Upper lobe of right lung (tissue), 1 donor: ENCODE measurements around the gene BPTF. TPM values are rescaled to one million over a fixed set of nuclear protein-coding genes. Genes with fewer than 3 reads are reported as not detected.
"Not testable (repeated sequence)": the region's sequence is repeated elsewhere in the genome, so short reads cannot be mapped to it uniquely, and the experiment has no call there.

Experiments used
- ATAC-seq: fragments of 200-7000 bp; cut with Tn5 transposase; one replicate; pipeline ENCODE4 v1.9.1; 2020; ENCODE audit warnings: mild to moderate bottlenecking, moderate library complexity
- DNase-seq: peaks from one replicate; pipeline ENCODE4 v3.0.0-alpha.2; 2020
- H3K27ac ChIP-seq: fragments of 200-600 bp; one replicate; pipeline ENCODE4 v1.8.0; 2022
- H3K27me3 ChIP-seq: fragments of 200-600 bp; one replicate; pipeline ENCODE4 v1.8.0; 2022; ENCODE audit warnings: mild to moderate bottlenecking
- H3K36me3 ChIP-seq: fragments of 200-600 bp; one replicate; pipeline ENCODE4 v1.8.0; 2022
- H3K4me1 ChIP-seq: fragments of 200-600 bp; one replicate; pipeline ENCODE4 v1.8.0; 2022
- H3K4me3 ChIP-seq: fragments of 200-600 bp; one replicate; pipeline ENCODE4 v1.8.0; 2022; ENCODE audit warnings: mild to moderate bottlenecking
- H3K9me3 ChIP-seq: fragments of 200-600 bp; one replicate; pipeline ENCODE4 v1.8.0; 2022
- CTCF ChIP-seq: fragments of 200-600 bp; IDR thresholded peaks from one replicate; pipeline ENCODE4 v1.8.0; 2022; ENCODE audit warnings: antibody characterized with exemption
- intact Hi-C: fragments of 100-400 bp; cut with DNase I; formaldehyde crosslinking; loops from one replicate; pipeline ENCODE4 v1.11.0; 2022
- total RNA-seq: library from RNA; stranded (reverse); fragmentation: NEBNext Ultra II Directional; extraction: Animal tissue kit (Norgen Biotek cat#: 25700); gene quantifications from one replicate; pipeline ENCODE4 v1.2.1, GENCODE V29; 2021
- donor health status: DM: no; HTN: yes; CAD: no; lungs with severe emphysema.

Gene BPTF
- total RNA-seq, 1 donor from 2014 or later: 91.8 TPM

DNA sequence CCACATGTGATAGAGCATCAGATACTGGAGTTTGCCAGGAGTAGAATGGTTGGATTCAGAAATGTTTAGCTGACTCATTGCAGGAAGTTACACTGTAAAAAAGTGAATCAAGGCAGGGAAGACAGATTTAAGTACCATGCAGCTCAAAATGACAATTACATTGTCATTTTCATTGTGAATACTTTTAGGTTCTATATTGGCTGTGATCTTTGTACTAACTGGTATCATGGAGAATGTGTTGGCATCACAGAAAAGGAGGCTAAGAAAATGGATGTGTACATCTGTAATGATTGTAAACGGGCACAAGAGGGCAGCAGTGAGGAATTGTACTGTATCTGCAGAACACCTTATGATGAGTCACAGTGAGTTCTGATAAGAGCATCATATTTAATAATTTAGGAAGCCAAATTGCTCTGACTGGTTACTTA, 137.9 kb downstream of the BPTF start:
- H3K4me1 ChIP-seq, H3K27ac ChIP-seq, H3K4me3 ChIP-seq, intact Hi-C loops, DNase-seq, H3K27me3 ChIP-seq, H3K9me3 ChIP-seq: not testable (repeated sequence)
- H3K36me3 ChIP-seq: peaks cover 68% of the 10 kb centered on the region
- peak; percentile 75 for TF ChIP-seq CTCF
- peak; percentile 97 for ATAC-seq

DNA sequence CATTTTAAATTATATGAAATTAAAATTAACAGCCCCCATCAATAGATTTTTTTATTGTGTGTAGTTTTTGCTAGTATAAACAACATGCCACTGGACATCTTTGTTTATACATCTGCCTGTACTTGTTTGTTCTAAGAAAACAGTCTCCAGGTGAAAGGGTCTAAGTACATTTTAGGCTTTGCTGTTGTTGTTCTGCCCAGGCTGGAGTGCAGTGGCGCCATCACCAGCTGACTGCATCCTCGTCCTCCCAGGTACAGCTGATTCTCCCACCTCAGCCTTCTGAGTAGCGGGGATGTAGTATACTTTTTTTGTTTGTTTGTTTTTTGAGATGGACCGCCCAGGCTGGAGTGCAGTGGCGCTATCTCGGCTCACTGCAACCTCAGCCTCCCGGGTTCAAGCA, 145.5 kb downstream of the BPTF start:
- no peak for DNase-seq
- ATAC-seq: no peak
- Histone ChIP-seq H3K4me3 (no peak overlapping the region), H3K9me3 (no peaks in the 10 kb centered on the region), H3K36me3 (peaks cover 61% of the 10 kb centered on the region), H3K27me3 (no peaks in the 10 kb centered on the region), H3K4me1 (no peaks in the 10 kb centered on the region), H3K27ac (no peak overlapping the region)
- TF ChIP-seq CTCF: no peak
- intact Hi-C loops: no loop called here

GRCh38 chr17:67974185-67974584, 148.9 kb downstream of the BPTF start:
- TF ChIP-seq CTCF: no peak
- Histone ChIP-seq H3K4me1 (no peaks in the 10 kb centered on the region), H3K27ac (no peak overlapping the region), H3K36me3 (peaks cover 54% of the 10 kb centered on the region), H3K4me3 (no peak overlapping the region), H3K9me3 (no peaks in the 10 kb centered on the region), H3K27me3 (no peaks in the 10 kb centered on the region)
- intact Hi-C loops: no loop called here
- DNase-seq (no peak), ATAC-seq (no peak)

DNA sequence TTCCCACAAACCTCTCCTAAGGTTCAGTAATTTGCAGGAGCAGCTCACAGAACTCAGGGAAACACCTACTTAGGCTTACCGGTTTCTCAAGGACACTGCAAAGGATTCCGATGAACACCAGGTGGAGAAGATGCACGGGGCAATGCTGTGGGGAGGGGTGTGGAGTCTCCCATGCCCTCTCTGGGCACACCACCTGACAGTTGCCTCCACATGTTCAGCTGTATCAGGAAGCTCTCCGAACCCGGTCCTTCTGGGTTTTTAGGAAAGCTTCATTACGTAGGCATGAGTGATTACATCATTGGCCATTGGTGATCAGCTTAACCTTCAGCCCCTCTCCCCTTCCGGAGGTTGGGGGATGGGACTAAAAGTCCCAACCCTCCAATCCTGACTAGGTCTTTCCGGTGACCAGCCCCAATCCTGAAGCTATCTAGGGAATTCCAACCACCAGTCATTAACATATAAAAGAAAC, 149.3 kb downstream of the BPTF start:
- intact Hi-C loops: no loop called here
- Histone ChIP-seq H3K4me3 (no peak overlapping the region), H3K27me3 (no peaks in the 10 kb centered on the region), H3K36me3 (peaks cover 59% of the 10 kb centered on the region), H3K27ac (no peak overlapping the region), H3K9me3 (no peaks in the 10 kb centered on the region), H3K4me1 (no peaks in the 10 kb centered on the region)
- no peak for DNase-seq
- no peak for ATAC-seq
- TF ChIP-seq CTCF: no peak

- intact Hi-C loops, DNase-seq, H3K4me3 ChIP-seq, H3K27me3 ChIP-seq, H3K4me1 ChIP-seq, ATAC-seq, H3K27ac ChIP-seq, H3K9me3 ChIP-seq: not testable (repeated sequence)
- peaks cover 61% of the 10 kb centered on the region for H3K36me3 ChIP-seq
Measured at GRCh38 chr17:67976306-67976705, 151.0 kb downstream of the BPTF start.

DNA sequence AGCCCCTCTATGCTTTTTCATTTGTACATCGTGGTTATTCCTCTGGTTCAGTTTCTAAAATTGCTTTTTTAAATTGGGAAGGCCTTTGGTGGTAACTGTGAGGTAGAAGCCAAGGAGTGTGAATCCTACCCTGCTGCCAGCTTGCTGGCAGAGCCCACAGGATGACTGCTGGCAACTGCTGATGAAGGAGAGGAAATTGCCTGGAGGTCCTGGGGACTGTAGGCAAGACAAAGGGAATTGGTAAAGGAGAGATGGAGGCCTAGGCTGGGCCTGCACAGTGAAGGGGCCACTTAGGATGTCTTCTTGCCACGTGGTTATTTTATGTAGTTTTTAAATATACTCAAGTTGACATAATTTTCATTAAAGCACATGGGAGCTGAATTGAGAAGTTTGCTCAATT, 155.2 kb downstream of the BPTF start:
- Histone ChIP-seq H3K27ac (no peak overlapping the region), H3K27me3 (no peaks in the 10 kb centered on the region), H3K9me3 (no peaks in the 10 kb centered on the region), H3K4me3 (no peak overlapping the region), H3K4me1 (no peaks in the 10 kb centered on the region), H3K36me3 (peaks cover 33% of the 10 kb centered on the region)
- intact Hi-C loops: no loop called here
- ATAC-seq (no peak), DNase-seq (no peak)
- no peak for TF ChIP-seq CTCF

DNA sequence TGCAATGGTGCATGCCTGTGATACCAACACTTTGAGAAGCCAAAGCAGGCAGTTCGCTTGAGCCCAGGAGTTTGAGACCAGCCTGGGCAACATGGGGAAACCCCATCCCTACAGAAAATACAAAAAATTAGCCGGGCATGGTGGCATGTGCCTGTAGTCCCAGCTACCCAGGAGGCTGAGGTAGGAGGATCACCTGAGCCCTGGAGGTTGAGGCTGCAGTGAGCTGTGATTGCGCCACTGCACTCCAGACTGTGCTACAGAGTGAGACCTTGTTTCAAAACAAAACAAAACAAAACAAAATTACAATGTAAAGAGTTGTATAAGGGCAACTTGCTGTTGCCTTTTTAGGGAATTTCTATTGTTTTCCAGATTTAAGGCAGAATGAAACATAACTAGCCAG, 155.6 kb downstream of the BPTF start:
- intact Hi-C loops, DNase-seq, H3K4me1 ChIP-seq, H3K9me3 ChIP-seq, ATAC-seq, H3K27me3 ChIP-seq, H3K4me3 ChIP-seq, H3K27ac ChIP-seq: not testable (repeated sequence)
- peaks cover 28% of the 10 kb centered on the region for H3K36me3 ChIP-seq
